CD4-positive, alpha-beta T cell treated with Interleukin-12 subunit alpha and Interleukin-12 subunit beta, for 1 hour (primary cell): Measurements from ENCODE around the gene ST7.
A peak's percentile ranks its signal among the peaks of the same experiment; 100 is the strongest.
"Not testable (repeated sequence)": the region's sequence is repeated elsewhere in the genome, so short reads cannot be mapped to it uniquely, and the experiment has no call there.

ENCODE experiments used
- DNase-seq: peaks from one replicate; pipeline ENCODE4 v3.0.0-alpha.2; 2020

Gene ST7

DNA sequence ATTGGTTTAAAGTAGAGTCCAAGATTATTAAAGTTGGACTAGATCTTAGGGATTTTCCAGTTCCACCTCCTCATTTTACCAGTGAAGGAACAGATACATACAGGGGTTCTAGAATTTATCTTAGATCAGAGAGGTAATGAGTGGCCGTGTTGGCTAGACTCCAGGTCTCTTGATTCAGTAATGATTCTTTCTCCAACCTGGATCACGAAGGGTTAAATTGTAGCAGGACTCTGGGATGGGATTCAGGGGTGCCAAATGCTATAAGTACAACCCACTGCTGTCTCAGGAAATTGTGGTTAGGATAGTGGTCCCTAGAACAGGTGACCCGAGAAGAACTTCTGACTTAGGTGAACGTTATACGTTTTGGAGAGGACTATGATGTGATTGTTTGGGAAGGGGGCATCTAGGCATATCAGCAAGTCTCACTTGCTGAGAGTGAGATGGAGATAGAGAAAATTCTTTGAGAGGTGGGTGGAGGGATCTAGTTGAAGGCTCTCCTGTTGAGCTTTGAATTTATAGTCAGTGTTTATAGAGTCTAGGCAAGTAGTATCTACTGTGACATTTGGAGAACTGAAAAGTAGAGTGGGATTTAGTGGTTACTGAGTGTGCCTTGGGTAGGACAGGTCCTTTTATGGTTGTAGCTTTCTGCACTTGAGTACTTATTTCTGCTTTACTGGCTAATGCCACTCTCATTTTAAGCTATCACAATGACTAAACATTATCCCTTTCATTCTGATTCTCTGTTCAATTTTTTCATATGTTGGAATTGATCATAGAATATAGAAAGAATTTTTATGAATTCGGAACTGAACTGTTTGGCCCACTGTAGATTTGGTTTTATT lies 58.3 kb downstream of the ST7 start:
- no peak for DNase-seq

DNA sequence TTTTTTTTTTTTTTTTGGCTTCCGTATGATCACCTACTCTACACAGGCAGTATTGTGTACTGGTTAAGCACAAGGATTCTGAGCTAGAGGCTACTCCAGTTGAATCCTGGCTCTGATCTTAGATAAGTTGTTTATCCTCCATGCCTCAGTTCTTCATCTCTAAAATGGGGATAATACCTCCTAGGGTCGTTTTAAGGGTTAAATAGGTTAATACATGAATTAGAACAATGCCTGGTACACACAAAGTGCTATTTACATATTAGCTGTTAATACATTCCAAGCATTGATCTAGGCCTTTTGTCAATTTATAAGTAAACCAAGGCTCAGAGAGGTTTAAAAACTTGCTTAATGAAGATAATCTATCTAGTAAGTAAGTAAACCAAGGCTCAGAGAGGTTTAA lies 59.0 kb downstream of the ST7 start:
- DNase-seq = no peak

DNA sequence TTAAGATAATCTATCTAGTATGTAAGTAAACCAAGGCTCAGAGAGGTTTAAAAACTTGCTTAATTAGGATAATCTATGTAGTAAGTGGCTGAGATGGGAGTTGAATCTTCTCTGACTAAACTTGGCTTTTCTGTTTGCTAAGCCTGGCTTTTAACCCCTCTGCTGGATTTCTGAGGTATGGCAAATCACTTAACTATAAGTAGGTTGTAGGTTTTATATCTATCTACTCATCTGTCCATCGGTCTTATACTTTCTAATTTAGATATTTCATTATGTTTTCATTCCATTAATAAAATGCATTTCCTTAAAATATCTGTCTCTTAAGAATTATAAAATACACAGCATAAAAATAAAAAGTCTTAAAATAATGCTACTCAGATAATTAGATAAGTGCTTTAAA lies 59.4 kb downstream of the ST7 start:
- peak; percentile 39 for DNase-seq

GRCh38 chr7:117014099-117014656 lies 60.9 kb downstream of the ST7 start:
- DNase-seq = no peak

DNA sequence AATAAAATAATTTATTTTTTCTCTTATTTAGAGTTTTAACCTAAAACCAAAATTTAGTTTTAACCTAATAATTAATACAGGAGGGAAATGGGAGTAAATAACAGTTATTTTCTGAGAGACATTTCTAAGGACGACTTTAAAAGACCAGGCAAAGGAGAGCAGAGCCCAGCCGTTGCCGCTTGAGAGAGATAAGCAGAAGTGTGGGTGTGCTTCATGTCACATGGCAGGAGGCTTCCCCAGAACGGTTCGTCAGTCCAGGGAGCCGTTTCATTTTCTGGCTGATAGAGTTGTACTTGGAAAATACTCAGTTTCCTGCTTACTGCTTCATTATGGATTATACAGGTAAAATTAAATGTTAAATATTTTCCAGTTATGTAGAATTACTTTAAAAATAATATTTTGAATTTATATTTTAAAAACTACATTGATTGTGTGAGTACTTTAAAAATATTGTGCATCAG lies 61.4 kb downstream of the ST7 start:
- DNase-seq = peak; percentile 17

DNA sequence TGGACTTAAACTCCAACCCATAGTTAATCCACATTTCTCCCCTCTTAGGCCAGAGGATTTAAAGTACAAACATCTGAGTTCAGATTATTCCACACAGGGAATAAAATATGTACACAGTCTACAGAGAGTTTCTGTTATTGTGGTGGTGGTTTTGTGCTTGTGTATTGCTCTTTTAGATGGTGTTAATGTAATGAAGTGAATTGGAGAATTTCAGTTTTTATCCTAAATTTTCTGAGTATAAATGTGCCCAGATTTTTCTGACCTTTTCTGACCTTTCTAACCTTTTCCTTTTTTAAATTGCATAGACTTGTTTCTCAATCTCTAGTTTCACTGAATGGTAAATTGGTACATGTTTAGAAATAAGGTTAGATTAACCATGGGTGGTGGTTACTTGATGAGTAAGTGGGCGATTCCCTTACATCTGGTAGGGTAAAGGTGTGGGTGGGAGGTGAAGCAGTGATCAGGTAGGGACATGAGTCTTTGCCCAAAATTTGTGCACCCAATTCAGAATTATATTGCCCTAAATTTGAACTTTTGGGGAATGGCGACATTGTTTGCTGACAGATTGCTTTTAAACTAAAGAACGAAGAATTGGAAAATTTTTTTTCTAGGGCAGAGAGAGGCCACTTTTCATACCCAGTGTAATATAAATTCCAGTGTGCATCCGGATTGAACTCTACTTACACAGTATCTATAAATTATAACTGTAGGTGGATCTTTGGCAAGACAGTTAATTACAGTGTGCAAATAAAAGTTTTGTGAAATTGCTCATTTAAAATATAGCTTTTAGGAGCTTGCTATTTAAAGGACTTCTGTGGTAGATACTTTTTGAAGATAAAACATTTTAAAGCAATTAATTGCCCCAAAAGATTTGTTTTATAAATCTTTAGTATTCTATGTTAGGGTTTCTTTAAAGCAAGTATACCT lies 62.2 kb downstream of the ST7 start:
- DNase-seq = no peak

GRCh38 chr7:117017017-117017451 lies 63.7 kb downstream of the ST7 start:
- DNase-seq = no peak

DNA sequence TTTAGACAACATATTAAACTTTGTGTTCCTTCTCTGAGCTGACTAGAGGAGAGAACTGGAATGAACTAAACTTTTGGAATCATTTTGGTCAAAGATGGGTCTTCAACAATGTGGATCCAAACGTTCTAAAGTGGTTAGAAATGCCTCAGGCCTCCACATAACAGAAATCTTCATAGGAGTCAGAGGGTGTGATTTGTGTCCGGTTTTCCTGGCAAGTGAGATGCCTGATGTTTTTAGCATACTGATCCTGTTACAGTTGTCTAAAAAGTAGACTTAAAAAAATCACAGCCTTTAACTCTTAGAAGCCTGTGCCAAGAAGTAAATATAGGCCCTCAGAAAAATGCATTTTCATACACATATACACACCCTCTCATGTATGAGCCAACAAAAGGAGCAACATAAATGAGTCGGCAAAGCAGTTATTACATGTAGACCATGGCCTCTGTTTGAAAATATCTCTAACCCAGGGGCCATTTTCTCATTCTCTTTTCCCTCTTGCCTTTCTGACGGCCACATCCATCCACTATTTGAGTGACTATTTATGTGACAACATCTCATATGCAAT lies 64.5 kb downstream of the ST7 start:
- DNase-seq = no peak

- DNase-seq = no peak
Observed at GRCh38 chr7:117018713-117019112, 65.4 kb downstream of the ST7 start.

GRCh38 chr7:117019287-117019686 lies 66.0 kb downstream of the ST7 start:
- no peak for DNase-seq

- no peak for DNase-seq
Observed at GRCh38 chr7:117019786-117020590, 66.7 kb downstream of the ST7 start.

DNA sequence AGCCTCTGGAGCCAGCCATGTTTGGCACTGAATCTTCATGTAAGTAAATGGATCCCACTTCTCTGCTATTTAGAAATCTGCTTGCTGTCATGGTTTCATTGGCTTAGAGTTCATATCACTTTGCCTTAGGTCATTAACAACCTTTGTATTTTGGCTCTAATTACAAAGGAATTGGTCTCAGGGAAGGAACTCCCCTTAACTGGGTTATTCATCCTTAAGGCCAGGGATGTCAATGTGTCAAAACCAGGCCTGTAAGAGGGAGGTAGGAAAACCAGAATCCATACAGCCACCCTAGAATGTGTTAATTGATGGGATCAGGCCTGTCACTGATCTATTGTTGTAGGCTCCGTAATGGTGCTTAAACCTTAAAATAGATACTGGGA lies 67.3 kb downstream of the ST7 start:
- no peak for DNase-seq

DNA sequence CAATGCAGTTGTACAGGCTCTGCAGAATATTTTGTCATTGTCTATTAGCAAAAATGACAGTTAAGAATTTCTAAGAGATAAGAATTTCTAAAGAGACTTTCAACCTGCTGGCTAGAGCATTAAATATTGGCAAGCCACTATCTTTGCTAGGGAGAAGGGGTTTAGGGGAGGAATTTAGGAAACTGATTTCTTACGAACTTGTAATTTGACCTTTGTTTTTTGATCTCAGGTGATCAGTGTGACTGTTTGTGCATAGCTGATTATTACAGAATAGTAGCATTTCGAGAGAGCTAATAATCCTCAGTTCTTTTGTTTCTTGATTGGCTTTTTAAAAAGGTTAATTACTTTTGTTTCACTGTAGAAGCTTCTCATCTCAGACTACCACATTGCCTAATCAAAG lies 68.1 kb downstream of the ST7 start:
- DNase-seq = no peak

DNA sequence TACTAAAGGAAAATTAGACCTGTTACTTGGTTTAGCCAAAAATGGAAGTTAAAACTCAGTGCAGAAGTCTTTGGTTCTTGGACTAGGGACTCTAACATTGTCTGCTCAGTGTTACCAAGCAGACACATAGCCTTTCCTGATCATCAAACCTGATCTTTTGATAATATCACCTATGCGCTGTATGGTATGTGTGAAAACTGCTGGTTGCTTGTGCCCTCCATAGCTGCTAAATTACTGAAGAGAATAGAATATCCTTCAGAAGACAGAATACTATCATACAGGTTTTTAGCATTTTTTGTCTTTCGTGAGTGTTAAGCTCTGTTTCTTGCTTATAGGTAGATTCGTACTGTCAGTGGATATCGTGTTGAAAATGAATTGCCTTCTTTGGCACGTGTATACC lies 68.7 kb downstream of the ST7 start:
- DNase-seq = no peak

GRCh38 chr7:117023325-117023854 lies 70.1 kb downstream of the ST7 start:
- DNase-seq = no peak

DNA sequence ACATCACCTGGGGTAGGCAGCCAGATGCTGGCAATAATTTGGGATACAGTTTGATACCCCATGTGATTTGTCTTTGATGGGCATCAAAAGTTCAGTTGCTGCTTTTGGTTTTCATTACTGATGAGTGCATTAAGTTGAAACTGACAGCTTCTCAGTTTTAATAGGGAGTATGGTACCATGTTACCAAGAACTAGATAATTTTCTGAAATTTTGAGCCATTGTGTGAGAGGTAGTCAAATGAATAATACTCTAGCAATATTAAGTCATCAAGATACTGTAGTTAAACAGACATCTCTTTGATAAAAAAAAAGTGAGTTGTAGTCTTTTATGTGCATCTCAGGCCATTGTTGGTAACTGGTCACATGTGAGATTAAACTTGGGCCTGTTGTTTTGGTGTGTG lies 71.5 kb downstream of the ST7 start:
- no peak for DNase-seq

- DNase-seq = no peak
Observed at GRCh38 chr7:117025891-117026290, 72.6 kb downstream of the ST7 start.

DNA sequence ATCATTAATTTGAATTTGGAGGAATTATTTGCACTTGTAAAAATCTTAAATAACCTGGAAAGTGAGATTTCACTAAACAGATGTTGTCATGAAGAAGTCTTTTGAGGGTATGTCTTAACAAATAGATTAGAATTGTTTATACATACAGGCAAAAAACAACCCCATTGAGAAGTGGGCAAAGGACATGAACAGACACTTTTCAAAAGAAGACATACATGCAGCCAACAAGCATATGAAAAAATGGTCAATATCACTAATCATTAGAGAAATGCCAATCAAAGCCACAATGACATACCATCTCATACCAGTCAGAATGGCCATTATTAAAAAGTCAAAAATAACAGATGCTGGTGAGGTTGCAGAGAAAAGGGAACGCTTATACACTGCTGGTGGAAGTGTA lies 77.0 kb downstream of the ST7 start:
- DNase-seq = not testable (repeated sequence)

DNA sequence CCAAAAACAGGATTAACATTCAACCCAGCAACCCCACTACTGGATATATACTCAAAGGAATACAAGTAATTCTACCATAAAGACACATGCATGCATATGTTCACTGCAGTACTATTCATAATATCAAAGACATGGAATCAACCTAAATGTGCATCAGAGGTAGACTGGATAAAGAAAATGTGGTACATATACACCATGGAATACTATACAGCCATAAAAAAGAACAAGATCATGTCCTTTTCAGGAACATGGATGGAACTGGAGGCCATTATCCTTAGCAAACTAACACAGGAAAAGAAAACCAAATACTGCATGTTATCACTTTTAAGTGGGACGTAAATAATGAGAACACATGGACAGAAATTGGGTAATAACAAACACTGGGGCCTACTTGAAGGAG lies 77.5 kb downstream of the ST7 start:
- DNase-seq = not testable (repeated sequence)

DNA sequence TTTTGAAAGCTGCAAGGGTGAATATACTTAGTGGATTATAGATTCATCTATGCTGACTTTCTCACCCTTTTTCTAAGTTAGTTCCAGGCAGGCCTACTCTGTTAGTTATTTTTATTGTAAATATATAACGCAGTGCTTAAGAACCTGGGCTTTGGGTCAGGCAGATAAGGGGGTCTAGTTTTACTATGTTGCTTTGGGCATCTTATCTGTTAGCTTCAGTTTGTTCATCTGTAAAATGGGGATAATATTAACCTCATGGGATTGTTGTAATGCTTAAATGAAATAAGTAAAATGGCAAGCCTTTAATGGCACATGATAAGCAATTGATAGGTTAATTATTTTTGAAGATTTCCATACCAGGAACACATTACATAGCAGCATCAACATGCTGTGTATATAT lies 79.5 kb downstream of the ST7 start:
- DNase-seq = no peak

GRCh38 chr7:117034851-117035464 lies 81.7 kb downstream of the ST7 start:
- no peak for DNase-seq

- DNase-seq = no peak
Observed at GRCh38 chr7:117035465-117035862, 82.2 kb downstream of the ST7 start.
